Activated CD8-positive, alpha-beta memory T cell treated with anti-CD3 and anti-CD28 coated beads for 48 hours (primary cell): ENCODE data around the gene SDF2.
"Not testable (repeated sequence)": the region's sequence is repeated elsewhere in the genome, so short reads cannot be mapped to it uniquely, and the experiment has no call there.

Source experiments
- DNase-seq, 3 experiments: peaks; one replicate each; pipeline ENCODE4 v3.0.0-alpha.2; 2020; ENCODE audit warnings: low read depth in 2 of 3, low spot score in 2 of 3

SDF2 gene

GRCh38 chr17:28634206-28634865, 27.4 kb downstream of the SDF2 start:
- DNase-seq = no peak

GRCh38 chr17:28626818-28627217, 34.9 kb downstream of the SDF2 start:
- DNase-seq = no peak

GRCh38 chr17:28624148-28624547, 37.6 kb downstream of the SDF2 start:
- DNase-seq = no peak

- DNase-seq = no peak
These were observed 38.0 kb downstream of the SDF2 start for GRCh38 chr17:28623696-28624095.

GRCh38 chr17:28622186-28622585, 39.5 kb downstream of the SDF2 start:
- DNase-seq = no peak

- DNase-seq = no peak
These were observed 41.7 kb downstream of the SDF2 start for GRCh38 chr17:28620010-28620409.

- no peak for DNase-seq
These were observed 43.2 kb downstream of the SDF2 start for GRCh38 chr17:28618464-28618863.

GRCh38 chr17:28616281-28616680, 45.4 kb downstream of the SDF2 start:
- no peak for DNase-seq

GRCh38 chr17:28615260-28615940, 46.3 kb downstream of the SDF2 start:
- no peak for DNase-seq

GRCh38 chr17:28613931-28614381, 47.8 kb downstream of the SDF2 start, which contains the start of gene RSKR:
Gene RSKR (minus strand): TSS chr17:28614185. CDS start chr17:28614161, 24 bp downstream.
- DNase-seq = no peak

GRCh38 chr17:28612936-28613872, 48.5 kb downstream of the SDF2 start:
- DNase-seq = no peak

- no peak for DNase-seq
These were observed 49.2 kb downstream of the SDF2 start for GRCh38 chr17:28612531-28612930.

GRCh38 chr17:28610376-28610775, 51.3 kb downstream of the SDF2 start:
- no peak for DNase-seq

- DNase-seq = not testable (repeated sequence)
These were observed 57.7 kb downstream of the SDF2 start for GRCh38 chr17:28604031-28604430.

GRCh38 chr17:28599311-28600184, 62.2 kb downstream of the SDF2 start:
- peak in 2 of 3 experiments; percentile 18 to 29 for DNase-seq

- peak; percentile 88 to 90 (median 90) for DNase-seq
These were observed 62.9 kb downstream of the SDF2 start, which contains the start of gene SPAG5 for GRCh38 chr17:28598799-28599310. Gene SPAG5 (minus strand): TSS chr17:28599025. CDS start chr17:28598946, 79 bp downstream.

GRCh38 chr17:28598389-28598788, 63.3 kb downstream of the SDF2 start:
- DNase-seq = no peak
